WTC11 (cell line): ENCODE results near the gene ELFN2. TPM values are rescaled to one million over a fixed set of nuclear protein-coding genes. Genes with fewer than 3 reads are reported as not detected.

ENCODE experiments used
- ATAC-seq: fragments of 200-7000 bp; cut with Tn5 transposase; 2 replicates; pipeline ENCODE4 v1.10.0; 2021; ENCODE audit warnings: mild to moderate bottlenecking, moderate library complexity
- CTCF ChIA-PET: fragments of 300-600 bp; sonication (Branson Sonifier 250); formaldehyde crosslinking; loops from one replicate; lab custom pipeline; 2021; ENCODE audit warnings: antibody characterized with exemption; lab: Charles Lee
- POLR2A ChIA-PET: fragments of 350-600 bp; sonication (Branson Sonifier 250); formaldehyde crosslinking; loops from one replicate; lab custom pipeline; 2021; ENCODE audit warnings: antibody characterized with exemption; lab: Charles Lee
- DNase-seq: peaks from one replicate; pipeline ENCODE4 v3.0.0; 2021; ENCODE audit warnings: low spot score
- H3K27ac Mint-ChIP-seq: 2 replicates; pipeline ENCODE4 v1.8.0; 2021; ENCODE audit warnings: mixed read lengths
- H3K27me3 Mint-ChIP-seq: 2 replicates; pipeline ENCODE4 v1.8.0; 2021; ENCODE audit warnings: low read depth, mild to moderate bottlenecking, moderate library complexity, mixed read lengths
- H3K36me3 Mint-ChIP-seq: 2 replicates; pipeline ENCODE4 v1.8.0; 2021; ENCODE audit warnings: mixed read lengths
- H3K4me1 Mint-ChIP-seq: 2 replicates; pipeline ENCODE4 v1.8.0; 2022; ENCODE audit warnings: mixed read lengths
- H3K4me3 Mint-ChIP-seq: 2 replicates; pipeline ENCODE4 v1.8.0; 2021; ENCODE audit warnings: mild to moderate bottlenecking, moderate library complexity, mixed read lengths
- H3K9me3 Mint-ChIP-seq: 2 replicates; pipeline ENCODE4 v1.8.0; 2021; ENCODE audit warnings: mixed read lengths
- ATF3 ChIP-seq: sonication (generic); formaldehyde crosslinking; conservative IDR thresholded peaks from 2 replicates; pipeline ENCODE4 v1.8.1; 2022; ENCODE audit warnings: mild to moderate bottlenecking, missing genetic modification reagents
- CREB1 ChIP-seq: sonication (generic); formaldehyde crosslinking; IDR thresholded peaks from 2 replicates; pipeline ENCODE4 v1.8.0; 2023; ENCODE audit warnings: mild to moderate bottlenecking, missing genetic modification reagents
- CTCF ChIP-seq: fragments of 200-600 bp; IDR thresholded peaks from 2 replicates; pipeline ENCODE4 v1.8.0; 2022; ENCODE audit warnings: antibody characterized with exemption
- E2F1 ChIP-seq: sonication (generic); formaldehyde crosslinking; IDR thresholded peaks from 2 replicates; pipeline ENCODE4 v1.8.0; 2022; ENCODE audit warnings: mild to moderate bottlenecking, missing genetic modification reagents
- EMX1 ChIP-seq: fragments of 250-450 bp; sonication (Bioruptor Pico); IDR thresholded peaks from 2 replicates; pipeline ENCODE4 v1.8.0; 2021; ENCODE audit warnings: mild to moderate bottlenecking
- FOXP4 ChIP-seq: sonication (generic); formaldehyde crosslinking; IDR thresholded peaks from 2 replicates; pipeline ENCODE4 v1.8.0; 2022; ENCODE audit warnings: mild to moderate bottlenecking, missing genetic modification reagents
- GRHL2 ChIP-seq: fragments of 250-450 bp; sonication (Bioruptor Pico); IDR thresholded peaks from 2 replicates; pipeline ENCODE4 v1.8.0; 2022; ENCODE audit warnings: mild to moderate bottlenecking, moderate library complexity; ENCODE audit not compliant: insufficient replicate concordance, severe bottlenecking
- MAX ChIP-seq: sonication (generic); formaldehyde crosslinking; IDR thresholded peaks from 2 replicates; pipeline ENCODE4 v1.8.0; 2022; ENCODE audit warnings: mild to moderate bottlenecking, missing genetic modification reagents
- MXD4 ChIP-seq: fragments of 250-450 bp; sonication (Bioruptor Pico); IDR thresholded peaks from 2 replicates; pipeline ENCODE4 v1.8.0; 2021; ENCODE audit warnings: mild to moderate bottlenecking, moderate library complexity, borderline replicate concordance
- MYBL2 ChIP-seq: sonication (generic); formaldehyde crosslinking; IDR thresholded peaks from 2 replicates; pipeline ENCODE4 v1.8.1; 2023; ENCODE audit warnings: mild to moderate bottlenecking, moderate library complexity, missing genetic modification reagents
- PREB ChIP-seq: sonication (generic); formaldehyde crosslinking; IDR thresholded peaks from 2 replicates; pipeline ENCODE4 v1.8.1; 2022; ENCODE audit warnings: mild to moderate bottlenecking, missing genetic modification reagents, moderate library complexity, borderline replicate concordance
- SMAD4 ChIP-seq: sonication (generic); formaldehyde crosslinking; IDR thresholded peaks from 2 replicates; pipeline ENCODE4 v1.8.0; 2022; ENCODE audit warnings: mild to moderate bottlenecking, missing genetic modification reagents
- SP1 ChIP-seq: sonication (generic); formaldehyde crosslinking; conservative IDR thresholded peaks from 2 replicates; pipeline ENCODE4 v1.8.1; 2022; ENCODE audit warnings: missing genetic modification reagents
- ZSCAN18 ChIP-seq: fragments of 250-450 bp; sonication (Bioruptor Pico); IDR thresholded peaks from 2 replicates; pipeline ENCODE4 v2.1.2; 2022; ENCODE audit warnings: mild to moderate bottlenecking, moderate library complexity
- total RNA-seq: library from RNA; stranded (reverse); gene quantifications from 3 replicates; pipeline ENCODE4 v1.2.3, GENCODE V29; 2021

The ELFN2 gene
- total RNA-seq, 1 experiment from 2014 or later: 0.87 TPM

GRCh38 chr22:37336579-37336978, 90.7 kb downstream of the ELFN2 start:
- no peak overlapping the region for H3K4me3 Mint-ChIP-seq

More at GRCh38 chr22:37336579-37336978, 90.7 kb downstream of the ELFN2 start:
- Mint-ChIP-seq H3K4me1 (peaks cover 42% of the 10 kb centered on the region), H3K27me3 (peaks cover 33% of the 10 kb centered on the region), H3K27ac (no peak overlapping the region), H3K9me3 (no peaks in the 10 kb centered on the region), H3K36me3 (no peaks in the 10 kb centered on the region)
- CTCF ChIA-PET: interaction anchor here (0.8 to 1.0 kb wide), 2 partner anchors 20 to 92 kb away, joined by 3 to 4 read pairs; no protein-coding TSS in a partner anchor
- DNase-seq (no peak), ATAC-seq (no peak)
- POLR2A ChIA-PET: no interaction called here
- TF ChIP-seq MYBL2 (CRISPR knock-in tag) (no peak), E2F1 (CRISPR knock-in tag) (no peak), ATF3 (no peak), MXD4 (no peak), GRHL2 (no peak), MAX (CRISPR knock-in tag) (no peak), CREB1 (no peak), SP1 (CRISPR knock-in tag) (no peak), FOXP4 (no peak), CTCF (no peak), EMX1 (no peak), ZSCAN18 (CRISPR knock-in tag) (no peak), SMAD4 (CRISPR knock-in tag) (no peak), PREB (CRISPR knock-in tag) (no peak)
